ENCODE measurements around the gene AGL.
A peak's percentile ranks its signal among the peaks of the same experiment; 100 is the strongest.
"Not testable (repeated sequence)": the region's sequence is repeated elsewhere in the genome, so short reads cannot be mapped to it uniquely, and the experiment has no call there.

AGL gene

GRCh38 chr1:99969260-99969728 is 119.1 kb downstream of the AGL start:
- Mint-ChIP-seq H3K9me3 (no peaks in the 10 kb centered on the region), H3K27me3 (ENCODE audit: low read depth) (no peaks in the 10 kb centered on the region), H3K4me1 (ENCODE audit: low read depth) (peaks cover 23% of the 10 kb centered on the region), H3K27ac (peak overlapping the region; percentile 76), H3K36me3 (ENCODE audit: low read depth) (peaks cover 4% of the 10 kb centered on the region), H3K4me3 (peak overlapping the region; percentile 74)

DNA sequence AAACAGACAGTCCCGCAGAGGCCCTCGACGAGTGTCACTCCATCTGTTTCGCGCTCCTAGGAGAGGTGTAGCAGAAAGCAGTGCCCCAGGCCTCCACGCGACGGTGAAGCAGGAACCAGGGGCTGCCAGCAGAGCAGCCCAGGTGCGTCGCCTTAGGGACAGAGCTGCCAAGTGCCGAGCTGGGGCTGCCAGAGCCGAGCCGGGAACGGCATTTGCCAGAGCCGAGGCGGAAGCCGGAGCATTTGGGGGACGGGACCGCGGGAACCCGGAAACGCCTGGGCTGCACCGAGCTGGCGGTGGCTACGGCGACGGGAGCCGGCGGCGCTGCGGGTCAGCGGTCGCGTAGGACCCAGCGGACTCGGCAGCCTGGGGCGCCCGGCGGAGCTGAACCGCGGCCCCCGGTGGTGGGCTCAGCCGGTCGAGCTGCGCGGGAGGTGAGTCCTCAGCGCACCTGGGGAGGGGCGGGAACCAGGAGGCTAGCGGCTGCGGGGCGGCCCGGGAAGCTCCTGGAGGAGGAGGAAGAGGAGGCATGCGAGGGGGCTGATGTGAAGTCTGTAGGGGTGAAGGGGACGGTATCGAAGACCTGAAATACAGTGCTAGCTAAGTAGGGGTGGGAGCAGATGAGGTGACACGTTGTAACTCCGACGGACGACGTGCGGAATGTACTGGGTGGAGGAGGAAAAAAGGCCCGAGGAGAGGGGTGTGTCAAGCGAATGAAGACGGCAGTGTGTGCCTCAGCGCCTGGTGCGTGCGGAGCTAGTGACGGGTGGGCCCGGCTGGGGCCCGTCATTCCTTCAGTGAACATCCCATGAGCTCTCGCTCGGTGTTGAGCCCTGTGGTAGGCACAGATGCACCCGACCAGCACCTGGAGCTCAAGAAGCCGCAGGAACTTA is 119.8 kb downstream of the AGL start, which contains the start of gene SLC35A3:
Gene SLC35A3 (plus strand): TSS at position 268 of the 893 bp plus-strand sequence. CDS start 23,559 bp downstream, outside the sequence.
- H3K27ac Mint-ChIP-seq = peak within 1 kb of the TSS; percentile 93
- peaks cover 23% of the 10 kb centered on the region for H3K4me1 Mint-ChIP-seq (ENCODE audit: low read depth)
- H3K4me3 Mint-ChIP-seq = peak within 1 kb of the TSS; percentile 99
- peaks cover 4% of the 10 kb centered on the region for H3K36me3 Mint-ChIP-seq (ENCODE audit: low read depth)
- H3K9me3 Mint-ChIP-seq = no peaks in the 10 kb centered on the region
- no peaks in the 10 kb centered on the region for H3K27me3 Mint-ChIP-seq (ENCODE audit: low read depth)

DNA sequence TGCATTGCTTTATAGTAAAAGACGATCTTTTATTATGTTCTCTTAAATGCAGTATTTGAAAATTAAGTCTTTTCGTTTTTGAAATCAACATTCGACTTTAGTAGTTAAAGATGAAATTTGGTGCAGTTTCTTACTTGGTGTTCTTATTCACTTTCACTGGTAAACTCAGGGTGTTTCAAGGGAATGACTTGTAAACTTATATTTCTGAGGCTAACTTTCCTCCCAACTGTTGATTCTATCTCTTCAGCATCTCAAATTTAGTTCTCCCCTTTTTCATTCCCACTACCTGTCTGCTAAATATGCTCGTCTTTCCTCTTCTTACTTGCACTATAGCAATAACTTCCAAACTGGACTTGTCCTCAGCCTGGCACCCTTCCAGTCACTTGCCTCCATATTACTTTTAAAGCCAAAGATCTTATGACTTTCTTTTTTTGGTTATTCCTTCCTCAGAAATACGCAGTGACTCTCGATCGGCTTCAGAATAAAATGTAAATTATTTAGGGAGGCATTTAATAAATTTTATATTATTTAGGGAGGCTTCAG is 120.6 kb downstream of the AGL start:
- H3K36me3 Mint-ChIP-seq (ENCODE audit: low read depth) = peaks cover 8% of the 10 kb centered on the region
- H3K27ac Mint-ChIP-seq = peak overlapping the region; percentile 93
- no peaks in the 10 kb centered on the region for H3K27me3 Mint-ChIP-seq (ENCODE audit: low read depth)
- no peaks in the 10 kb centered on the region for H3K9me3 Mint-ChIP-seq
- H3K4me3 Mint-ChIP-seq = peak overlapping the region; percentile 99
- peaks cover 25% of the 10 kb centered on the region for H3K4me1 Mint-ChIP-seq (ENCODE audit: low read depth)

- H3K27me3 Mint-ChIP-seq (ENCODE audit: low read depth); H3K4me3 Mint-ChIP-seq; H3K36me3 Mint-ChIP-seq (ENCODE audit: low read depth); H3K27ac Mint-ChIP-seq; H3K9me3 Mint-ChIP-seq: not testable (repeated sequence)
- H3K4me1 Mint-ChIP-seq (ENCODE audit: low read depth) = peaks cover 25% of the 10 kb centered on the region
Observed at GRCh38 chr1:99972066-99972465, 121.9 kb downstream of the AGL start.

Data from T-helper 1 cell treated with Interleukin-12 subunit alpha and Interleukin-12 subunit beta and Interleukin-4 antibody, amounts not matched to agents 30 μg/mL and 1 μg/mL, for 36 hours (primary cell).